Thyroid gland (tissue), 4 donors: ENCODE measurements around the gene CACNA1I.

Experiments
- CTCF ChIP-seq, 6 experiments: fragments of 200-600 bp in 3 of 6; fragments of 450-650 bp in 3 of 6; sonication (generic) in 3 of 6; IDR thresholded peaks; one replicate each; pipeline ENCODE4 v1.5.1; 2016 to 2019; ENCODE audit warnings: antibody characterized with exemption in 6 of 6, mild to moderate bottlenecking in 2 of 6, inconsistent platforms in 1 of 6, moderate library complexity in 1 of 6
- POLR2A ChIP-seq, 2 donors: fragments of 450-650 bp; IDR thresholded peaks; one replicate each; pipeline ENCODE4 v1.6.1; 2017; ENCODE audit warnings: antibody characterized with exemption in 2 of 2, mild to moderate bottlenecking in 2 of 2, moderate library complexity in 1 of 2

DNA sequence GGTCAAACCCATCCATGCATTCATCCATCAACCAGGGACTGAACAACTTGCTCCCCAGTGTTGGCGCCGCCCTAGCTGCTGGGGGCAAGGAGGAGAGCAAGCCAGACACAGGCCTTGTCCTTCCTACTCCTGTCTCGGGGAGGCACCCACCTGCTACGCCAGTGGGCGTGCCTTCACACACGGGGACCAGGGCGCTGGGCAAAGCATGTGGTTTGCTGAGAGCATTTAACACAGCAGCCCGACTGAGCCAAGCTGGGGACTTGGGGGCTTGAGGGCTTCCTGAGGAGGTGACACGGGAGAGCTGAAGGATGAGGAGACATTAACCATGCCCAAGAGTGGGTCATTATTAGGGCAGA, 30.6 kb downstream of the CACNA1I start:
- TF ChIP-seq CTCF (IDR thresholded peaks at IDR 0.05) (no peak), POLR2A (IDR thresholded peaks at IDR 0.05) (no peak)
